HepG2 (cell line): ENCODE data around the gene SNPH. TPM values are rescaled to one million over a fixed set of nuclear protein-coding genes. Genes with fewer than 3 reads are reported as not detected.

Experiments used
- ATAC-seq: fragments of 200-7000 bp; cut with Tn5 transposase; 3 replicates; pipeline ENCODE4 v1.9.1; 2020; ENCODE audit warnings: mild to moderate bottlenecking, moderate library complexity
- BruUV-seq: library from RNA; stranded (reverse); fragments of 400-500 nt; replicated peaks from 2 replicates; lab custom pipeline; 2021; lab: Mats Ljungman, UMichigan
- CTCF ChIA-PET: fragments of 300-600 bp; formaldehyde crosslinking; extraction: SDS; loops from one replicate; lab custom pipeline; 2021; ENCODE audit warnings: low total read pairs, inconsistent platforms, low intra/inter-chr PET ratio; lab: Yijun Ruan, JAX
- POLR2A ChIA-PET: fragments of 350-600 bp; sonication (Branson Sonifier 250); formaldehyde crosslinking; loops from one replicate; lab custom pipeline; 2020; ENCODE audit warnings: antibody characterized with exemption, inconsistent platforms; lab: Yijun Ruan, JAX
- DNase-seq: peaks from one replicate; pipeline ENCODE4 v3.0.0-alpha.2; 2015; ENCODE audit warnings: low spot score
- FAIRE-seq: peaks from 3 replicates; lab custom pipeline; 2011; peaks lifted over from hg19 to GRCh38; lab: Jason Lieb, UNC
- H2AFZ ChIP-seq: one replicate; pipeline ENCODE4 v1.6.1; 2011; ENCODE audit warnings: low read length, inconsistent platforms
- H3K27ac ChIP-seq: fragments of 300-600 bp; 3 replicates; pipeline ENCODE4 v1.8.0; 2011; ENCODE audit warnings: mixed run types, mild to moderate bottlenecking, mixed read lengths, low read length, inconsistent platforms; ENCODE audit not compliant: insufficient read depth; ENCODE audit errors: extremely low read length
- H3K27me3 ChIP-seq, 2 experiments: fragments of 200-600 bp in 1 of 2; 2 replicates in 1 of 2; 3 replicates in 1 of 2; pipeline versions ENCODE4 v1.6.0 to v1.8.0; 2011; ENCODE audit warnings: low read length in 2 of 2, mild to moderate bottlenecking in 2 of 2, moderate library complexity in 2 of 2, inconsistent platforms in 1 of 2; ENCODE audit not compliant: insufficient read depth in 2 of 2, control insufficient read depth in 1 of 2
- H3K36me3 ChIP-seq, 2 experiments: fragments of 200-600 bp in 1 of 2; replicated peaks in 1 of 2; 2 replicates in 1 of 2; 3 replicates in 1 of 2; pipeline versions ENCODE4 v1.5.1 to v1.8.0; 2011; ENCODE audit warnings: low read length in 2 of 2, inconsistent platforms in 1 of 2; ENCODE audit not compliant: insufficient read depth in 2 of 2, control insufficient read depth in 1 of 2
- H3K4me1 ChIP-seq: 2 replicates; pipeline ENCODE4 v1.5.1; 2012; ENCODE audit warnings: low read length, inconsistent platforms; ENCODE audit not compliant: insufficient read depth
- H3K4me2 ChIP-seq: 2 replicates; pipeline ENCODE4 v1.6.0; 2011; ENCODE audit warnings: low read depth, low read length, inconsistent platforms
- H3K4me3 ChIP-seq, 3 experiments: fragments of 200-600 bp in 1 of 3; sonication (generic), shearing (Covaris generic) in 1 of 3; replicated peaks in 1 of 3; 2 replicates each; pipeline ENCODE4 v1.5.1; 2011 to 2016; ENCODE audit warnings: low read length in 3 of 3, inconsistent platforms in 2 of 3, low read depth in 2 of 3, mild to moderate bottlenecking in 2 of 3, control low read depth in 1 of 3, mixed read lengths in 1 of 3; ENCODE audit not compliant: insufficient read depth in 1 of 3
- H3K79me2 ChIP-seq: one replicate; pipeline ENCODE4 v1.6.1; 2011; ENCODE audit warnings: low read length, inconsistent platforms; ENCODE audit not compliant: insufficient read depth
- H3K9ac ChIP-seq: 2 replicates; pipeline ENCODE4 v1.6.0; 2011; ENCODE audit warnings: mild to moderate bottlenecking, low read depth, low read length, inconsistent platforms; ENCODE audit not compliant: insufficient read depth
- H3K9me3 ChIP-seq: 2 replicates; pipeline ENCODE4 v1.5.1; 2012; ENCODE audit warnings: mild to moderate bottlenecking, low read length
- H4K20me1 ChIP-seq: 2 replicates; pipeline ENCODE4 v1.6.0; 2011; ENCODE audit warnings: inconsistent platforms, mild to moderate bottlenecking, low read length, moderate library complexity; ENCODE audit not compliant: insufficient read depth
- DNMT1 ChIP-seq: sonication (generic); formaldehyde crosslinking; IDR thresholded peaks from 2 replicates; pipeline ENCODE4 v1.5.1; 2020; ENCODE audit warnings: mild to moderate bottlenecking, missing genetic modification reagents
- EED ChIP-seq: sonication (generic); formaldehyde crosslinking; IDR thresholded peaks from 2 replicates; pipeline ENCODE4 v1.5.0; 2020; ENCODE audit warnings: mild to moderate bottlenecking, missing genetic modification reagents
- ISL2 ChIP-seq: sonication (generic); formaldehyde crosslinking; IDR thresholded peaks from 2 replicates; pipeline ENCODE4 v1.5.0; 2020; ENCODE audit warnings: missing genetic modification reagents
- KDM4B ChIP-seq: sonication (generic); formaldehyde crosslinking; IDR thresholded peaks from 2 replicates; pipeline ENCODE4 v1.4.0; 2020; ENCODE audit warnings: missing genetic modification reagents
- TBX3 ChIP-seq: fragments of 450-650 bp; IDR thresholded peaks from 2 replicates; pipeline ENCODE4 v1.6.1; 2017; ENCODE audit warnings: antibody characterized with exemption, mild to moderate bottlenecking, inconsistent platforms, borderline replicate concordance
- ZNF101 ChIP-seq: sonication (generic); formaldehyde crosslinking; IDR thresholded peaks from 2 replicates; pipeline ENCODE4 v1.4.0; 2020; ENCODE audit warnings: mild to moderate bottlenecking, low read depth, missing genetic modification reagents, borderline replicate concordance
- WGBS: methylation state at CpG from one replicate; pipeline ENCODE4 v1.1.6; 2017; ENCODE audit warnings: low lambda C conversion rate; 5-methylcytosine and 5-hydroxymethylcytosine counted together
- in situ Hi-C: cut with HindIII; loops from 2 replicates; pipeline ENCODE4 v1.10.0; 2017; ENCODE audit warnings: low pct_unique_long_range_greater_than_20kb; ENCODE audit not compliant: extremely low pct_ligation_motif_present
- intact Hi-C: fragments of 100-400 bp; cut with micrococcal nuclease; formaldehyde crosslinking; loops from one replicate; pipeline ENCODE4 v1.10.0; 2022; ENCODE audit not compliant: unreplicated experiment
- polyA plus RNA-seq, 8 experiments: library from polyadenylated mRNA; depleted of rRNA in 3 of 8; stranded (reverse) in 7 of 8; unstranded in 1 of 8; fragments of >200 nt; fragmentation: Illumina TruSeq in 4 of 8; extraction: Trizol in 4 of 8; gene quantifications; 2 replicates each; pipeline versions ENCODE4 v1.2.1 to v1.2.3, GENCODE V29; 2011 to 2016; ENCODE audit warnings: low read depth in 4 of 8, missing spikeins in 1 of 8, mixed read lengths in 1 of 8; ENCODE audit not compliant: insufficient read depth in 1 of 8
- total RNA-seq, 5 experiments: library from RNA; depleted of rRNA; stranded (reverse); fragments of >200 nt; fragmentation: Illumina TruSeq; extraction: Trizol; gene quantifications; 2 replicates each; pipeline ENCODE4 v1.2.3, GENCODE V29; 2016; ENCODE audit warnings: low read depth in 1 of 5
- TF ChIP-seq, protein P1 (sequence below): sonication (generic); formaldehyde crosslinking; IDR thresholded peaks from 2 replicates; pipeline ENCODE4 v1.5.1; 2020; ENCODE audit warnings: mild to moderate bottlenecking, missing genetic modification reagents
- TF ChIP-seq, protein P2 (sequence below): IDR thresholded peaks from 2 replicates; pipeline ENCODE4 v1.6.1; 2016; ENCODE audit warnings: missing compliant biosample characterization, missing genetic modification reagents, borderline replicate concordance

Gene SNPH
- total and polyA plus RNA-seq, 2 of the 13 experiments (the other 11 are each of a cell fraction or from before 2014, with no cell fraction given): 0.09 TPM; not detected in 1

DNA sequence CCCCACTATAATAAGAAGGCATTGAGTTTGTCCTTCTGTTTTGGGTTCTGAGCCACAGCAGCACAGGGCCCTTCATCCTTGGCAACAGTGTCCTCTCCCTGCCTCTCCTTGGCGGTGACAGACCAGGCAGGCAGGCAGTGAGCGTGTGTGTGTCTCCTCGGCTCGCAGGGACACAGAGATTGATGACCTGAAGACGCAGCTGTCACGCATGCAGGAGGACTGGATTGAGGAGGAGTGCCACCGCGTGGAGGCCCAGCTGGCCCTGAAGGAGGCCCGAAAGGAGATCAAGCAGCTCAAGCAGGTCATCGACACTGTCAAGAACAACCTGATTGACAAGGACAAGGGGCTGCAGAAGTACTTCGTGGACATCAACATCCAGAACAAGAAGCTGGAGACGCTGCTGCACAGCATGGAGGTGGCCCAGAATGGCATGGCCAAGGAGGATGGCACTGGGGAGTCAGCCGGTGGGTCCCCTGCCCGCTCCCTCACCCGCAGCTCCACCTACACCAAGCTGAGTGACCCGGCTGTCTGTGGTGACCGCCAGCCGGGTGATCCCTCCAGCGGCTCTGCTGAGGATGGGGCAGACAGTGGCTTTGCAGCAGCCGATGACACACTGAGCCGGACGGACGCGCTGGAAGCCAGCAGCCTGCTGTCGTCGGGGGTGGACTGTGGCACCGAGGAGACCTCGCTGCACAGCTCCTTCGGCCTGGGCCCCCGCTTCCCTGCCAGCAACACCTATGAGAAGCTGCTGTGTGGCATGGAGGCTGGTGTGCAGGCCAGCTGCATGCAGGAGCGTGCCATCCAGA, 38.8 kb downstream of the SNPH start (continued):
- TF ChIP-seq, protein P1, sequence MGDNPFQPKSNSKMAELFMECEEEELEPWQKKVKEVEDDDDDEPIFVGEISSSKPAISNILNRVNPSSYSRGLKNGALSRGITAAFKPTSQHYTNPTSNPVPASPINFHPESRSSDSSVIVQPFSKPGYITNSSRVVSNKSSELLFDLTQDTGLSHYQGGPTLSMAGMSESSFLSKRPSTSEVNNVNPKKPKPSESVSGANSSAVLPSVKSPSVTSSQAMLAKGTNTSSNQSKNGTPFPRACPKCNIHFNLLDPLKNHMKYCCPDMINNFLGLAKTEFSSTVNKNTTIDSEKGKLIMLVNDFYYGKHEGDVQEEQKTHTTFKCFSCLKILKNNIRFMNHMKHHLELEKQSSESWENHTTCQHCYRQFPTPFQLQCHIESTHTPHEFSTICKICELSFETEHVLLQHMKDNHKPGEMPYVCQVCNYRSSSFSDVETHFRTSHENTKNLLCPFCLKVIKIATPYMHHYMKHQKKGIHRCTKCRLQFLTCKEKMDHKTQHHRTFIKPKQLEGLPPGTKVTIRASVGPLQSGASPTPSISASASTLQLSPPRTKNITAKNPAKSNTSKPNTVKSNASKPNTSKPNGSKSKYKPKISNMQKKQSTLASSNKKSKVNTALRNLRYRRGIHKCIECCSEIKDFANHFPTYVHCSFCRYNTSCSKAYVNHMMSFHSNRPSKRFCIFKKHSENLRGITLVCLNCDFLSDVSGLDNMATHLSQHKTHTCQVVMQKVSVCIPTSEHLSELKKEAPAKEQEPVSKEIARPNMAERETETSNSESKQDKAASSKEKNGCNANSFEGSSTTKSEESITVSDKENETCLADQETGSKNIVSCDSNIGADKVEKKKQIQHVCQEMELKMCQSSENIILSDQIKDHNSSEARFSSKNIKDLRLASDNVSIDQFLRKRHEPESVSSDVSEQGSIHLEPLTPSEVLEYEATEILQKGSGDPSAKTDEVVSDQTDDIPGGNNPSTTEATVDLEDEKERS (CRISPR knock-in tag): no peak
- TF ChIP-seq DNMT1 (CRISPR knock-in tag) (no peak), ISL2 (CRISPR knock-in tag) (no peak)

DNA sequence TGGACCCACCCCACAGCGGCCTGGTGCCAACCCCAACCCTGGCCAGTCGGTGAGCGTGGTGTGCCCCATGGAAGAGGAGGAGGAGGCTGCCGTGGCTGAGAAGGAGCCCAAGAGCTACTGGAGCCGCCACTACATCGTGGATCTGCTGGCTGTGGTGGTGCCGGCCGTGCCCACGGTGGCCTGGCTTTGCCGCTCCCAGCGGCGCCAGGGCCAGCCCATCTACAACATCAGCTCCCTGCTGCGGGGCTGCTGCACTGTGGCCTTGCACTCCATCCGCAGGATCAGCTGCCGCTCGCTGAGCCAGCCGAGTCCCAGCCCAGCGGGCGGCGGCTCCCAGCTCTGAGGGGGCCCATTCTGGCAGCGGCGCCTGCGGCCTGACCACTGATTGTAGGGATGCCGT, 39.6 kb downstream of the SNPH start:
- 59% methylated on average over 22 of the region's 24 CpGs for WGBS
- FAIRE-seq (no peak), ATAC-seq (no peak), DNase-seq (no peak)
- peaks cover 10 to 42% of the 10 kb centered on the region in 2 experiments; a peak in 4 of 5 replicates for H3K27me3 ChIP-seq
- no peaks in the 10 kb centered on the region for H3K79me2 ChIP-seq
- H3K36me3 ChIP-seq: no peaks in the 10 kb centered on the region
- no peaks in the 10 kb centered on the region for H3K9me3 ChIP-seq
- no peak overlapping the region for H3K4me2 ChIP-seq
- in situ Hi-C loops: no loop called here
- H3K4me1 ChIP-seq: no peaks in the 10 kb centered on the region
- no peak overlapping the region for H3K9ac ChIP-seq
- intact Hi-C loops: no loop called here
- H4K20me1 ChIP-seq: no peaks in the 10 kb centered on the region
- no TSS peak for BruUV-seq
- H2AFZ ChIP-seq: no peak overlapping the region
- TF ChIP-seq TBX3 (no peak), ZNF101 (CRISPR knock-in tag) (no peak), KDM4B (CRISPR knock-in tag) (no peak), EED (CRISPR knock-in tag) (0 out of 2 replicates have a peak, but pooled peaks have one; percentile 55)
- TF ChIP-seq, protein P2, sequence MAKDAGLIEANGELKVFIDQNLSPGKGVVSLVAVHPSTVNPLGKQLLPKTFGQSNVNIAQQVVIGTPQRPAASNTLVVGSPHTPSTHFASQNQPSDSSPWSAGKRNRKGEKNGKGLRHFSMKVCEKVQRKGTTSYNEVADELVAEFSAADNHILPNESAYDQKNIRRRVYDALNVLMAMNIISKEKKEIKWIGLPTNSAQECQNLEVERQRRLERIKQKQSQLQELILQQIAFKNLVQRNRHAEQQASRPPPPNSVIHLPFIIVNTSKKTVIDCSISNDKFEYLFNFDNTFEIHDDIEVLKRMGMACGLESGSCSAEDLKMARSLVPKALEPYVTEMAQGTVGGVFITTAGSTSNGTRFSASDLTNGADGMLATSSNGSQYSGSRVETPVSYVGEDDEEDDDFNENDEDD: 0 out of 2 replicates have a peak, but pooled peaks have one; percentile 21
- TF ChIP-seq, all 625 proteins: peak for 2
- Histone ChIP-seq H3K4me3 (no peak overlapping the region), H3K27ac (no peak overlapping the region)
- ChIA-PET CTCF (no interaction called here), POLR2A (interaction anchor here (0.9 kb wide), 1 partner anchor 20 kb away, joined by 4 read pairs; no protein-coding TSS in a partner anchor)
